ENCODE results near the gene FRAT1.

DNA sequence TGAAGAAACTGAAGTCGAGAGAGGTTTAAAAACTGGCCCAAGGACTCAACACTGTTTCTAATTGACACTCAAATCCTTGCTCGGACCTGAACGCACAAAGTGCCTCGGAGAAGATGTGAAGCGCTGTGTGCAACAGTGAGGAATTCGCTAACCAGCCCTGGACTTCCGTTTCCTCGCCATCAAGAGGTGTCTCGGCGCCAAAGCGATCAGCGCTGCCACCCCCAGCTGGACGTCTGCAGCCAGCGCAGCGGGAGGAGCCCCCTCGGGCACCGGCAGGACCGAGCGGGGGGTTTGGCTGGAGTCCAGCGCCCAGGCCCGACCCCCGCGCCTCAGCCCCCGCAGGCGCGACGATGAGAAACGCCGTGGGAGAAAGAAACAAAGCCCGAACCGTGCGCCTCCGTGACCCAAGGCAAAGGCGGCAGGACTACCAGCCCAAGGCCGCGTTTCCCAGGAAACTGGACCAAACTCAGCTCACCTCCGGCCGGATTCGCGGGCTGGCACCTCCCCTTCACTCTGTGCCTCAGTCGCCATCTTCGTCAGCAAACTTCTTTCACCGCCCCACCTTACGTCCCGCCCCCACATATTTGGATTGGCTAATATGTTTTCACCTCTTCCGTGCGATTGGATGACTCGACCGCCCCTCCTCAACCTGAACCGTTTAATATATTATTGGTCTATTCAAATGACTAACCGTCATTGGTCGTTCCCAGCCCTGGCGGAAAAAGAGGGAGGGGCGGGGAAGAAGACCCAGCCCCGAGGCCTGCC is 26.8 kb upstream of the FRAT1 start, which contains the start of gene ARHGAP19:
- TF ChIP-seq, protein P1, sequence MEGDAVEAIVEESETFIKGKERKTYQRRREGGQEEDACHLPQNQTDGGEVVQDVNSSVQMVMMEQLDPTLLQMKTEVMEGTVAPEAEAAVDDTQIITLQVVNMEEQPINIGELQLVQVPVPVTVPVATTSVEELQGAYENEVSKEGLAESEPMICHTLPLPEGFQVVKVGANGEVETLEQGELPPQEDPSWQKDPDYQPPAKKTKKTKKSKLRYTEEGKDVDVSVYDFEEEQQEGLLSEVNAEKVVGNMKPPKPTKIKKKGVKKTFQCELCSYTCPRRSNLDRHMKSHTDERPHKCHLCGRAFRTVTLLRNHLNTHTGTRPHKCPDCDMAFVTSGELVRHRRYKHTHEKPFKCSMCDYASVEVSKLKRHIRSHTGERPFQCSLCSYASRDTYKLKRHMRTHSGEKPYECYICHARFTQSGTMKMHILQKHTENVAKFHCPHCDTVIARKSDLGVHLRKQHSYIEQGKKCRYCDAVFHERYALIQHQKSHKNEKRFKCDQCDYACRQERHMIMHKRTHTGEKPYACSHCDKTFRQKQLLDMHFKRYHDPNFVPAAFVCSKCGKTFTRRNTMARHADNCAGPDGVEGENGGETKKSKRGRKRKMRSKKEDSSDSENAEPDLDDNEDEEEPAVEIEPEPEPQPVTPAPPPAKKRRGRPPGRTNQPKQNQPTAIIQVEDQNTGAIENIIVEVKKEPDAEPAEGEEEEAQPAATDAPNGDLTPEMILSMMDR (conservative IDR thresholded peaks at IDR 0.05 in 1 of 2, IDR thresholded peaks at IDR 0.05 in 1 of 2; ENCODE audit: extremely low read depth in 1 of 2, insufficient read depth in 1 of 2, low read depth in 1 of 2, low read length in 2 of 2): peak; percentile 26 to 42
- no peak for TF ChIP-seq EZH2 (IDR thresholded peaks at IDR 0.05; ENCODE audit: borderline replicate concordance, low read length)

Data from mammary epithelial cell (primary cell).